H1 (cell line): ENCODE data around the gene IFNL4. TPM values are rescaled to one million over a fixed set of nuclear protein-coding genes. Genes with fewer than 3 reads are reported as not detected.

ENCODE experiments used
- CTCF ChIA-PET: fragments of 300-600 bp; sonication (Branson Sonifier 250); formaldehyde crosslinking; loops from one replicate; lab custom pipeline; 2021; ENCODE audit not compliant: partially characterized antibody; lab: Charles Lee
- POLR2A ChIA-PET: fragments of 300-600 bp; sonication (Branson Sonifier 250); formaldehyde crosslinking; loops from one replicate; lab custom pipeline; 2021; ENCODE audit warnings: inconsistent platforms; ENCODE audit not compliant: partially characterized antibody; lab: Charles Lee
- DNase-seq, 2 experiments: peaks; one replicate each; pipeline versions ENCODE4 v3.0.0 to v3.0.0-alpha.2; 2010 to 2022; ENCODE audit warnings: low spot score in 2 of 2, low read depth in 1 of 2, mixed read lengths in 1 of 2
- FAIRE-seq: peaks from 2 replicates; lab custom pipeline; 2011; peaks lifted over from hg19 to GRCh38; lab: Jason Lieb, UNC
- H2AFZ ChIP-seq: 2 replicates; pipeline ENCODE4 v1.8.1; 2012; ENCODE audit warnings: low read length, inconsistent platforms
- H2AK5ac ChIP-seq: 2 replicates; pipeline ENCODE4 v1.6.1; 2013; ENCODE audit warnings: low read depth, low read length
- H2BK120ac ChIP-seq: replicated peaks from 2 replicates; pipeline ENCODE3; 2013; ENCODE audit warnings: low read depth, low read length, inconsistent platforms
- H2BK12ac ChIP-seq: 2 replicates; pipeline ENCODE4 v1.6.1; 2013; ENCODE audit warnings: low read depth, low read length
- H2BK15ac ChIP-seq: 2 replicates; pipeline ENCODE4 v1.6.1; 2013; ENCODE audit warnings: low read length
- H2BK20ac ChIP-seq: 2 replicates; pipeline ENCODE4 v1.6.1; 2013; ENCODE audit warnings: low read length
- H2BK5ac ChIP-seq: 2 replicates; pipeline ENCODE4 v1.6.1; 2013; ENCODE audit warnings: low read depth, low read length
- H3K14ac ChIP-seq: 2 replicates; pipeline ENCODE4 v1.6.1; 2013; ENCODE audit warnings: inconsistent platforms; ENCODE audit not compliant: insufficient read length
- H3K18ac ChIP-seq: 2 replicates; pipeline ENCODE4 v1.6.1; 2013; ENCODE audit warnings: low read length; ENCODE audit errors: extremely low read depth
- H3K23ac ChIP-seq: 2 replicates; pipeline ENCODE4 v1.6.1; 2013; ENCODE audit warnings: inconsistent platforms; ENCODE audit not compliant: insufficient read length
- H3K23me2 ChIP-seq: 2 replicates; pipeline ENCODE4 v1.6.1; 2013; ENCODE audit warnings: low read depth, low read length
- H3K27ac ChIP-seq: 2 replicates; pipeline ENCODE4 v1.6.1; 2011; ENCODE audit warnings: low read depth, low read length, inconsistent platforms
- H3K27me3 ChIP-seq, 4 experiments: replicated peaks in 1 of 4; 1 replicate in 1 of 4; 2 replicates in 3 of 4; pipeline versions ENCODE4 v1.6.1 to v1.8.1; 2011 to 2013; ENCODE audit warnings: low read length in 3 of 4, mild to moderate bottlenecking in 3 of 4, inconsistent platforms in 2 of 4, mixed read lengths in 2 of 4, moderate library complexity in 1 of 4; ENCODE audit not compliant: control insufficient read depth in 3 of 4, insufficient read depth in 3 of 4; ENCODE audit errors: extremely low read depth in 1 of 4
- H3K36me3 ChIP-seq, 4 experiments: 2 replicates each; pipeline versions ENCODE4 v1.6.1 to v1.8.1; 2011 to 2013; ENCODE audit warnings: mild to moderate bottlenecking in 4 of 4, low read length in 3 of 4, moderate library complexity in 2 of 4, control low read depth in 1 of 4, inconsistent platforms in 1 of 4; ENCODE audit not compliant: insufficient read depth in 4 of 4, control insufficient read depth in 2 of 4
- H3K4ac ChIP-seq: replicated peaks from 2 replicates; pipeline ENCODE3; 2013; ENCODE audit warnings: low read length, low read depth, mixed read lengths, inconsistent platforms; ENCODE audit not compliant: insufficient read length
- H3K4me1 ChIP-seq, 4 experiments: replicated peaks in 1 of 4; 1 replicate in 1 of 4; 2 replicates in 3 of 4; pipeline versions ENCODE4 v1.6.1 to v1.8.1; 2011 to 2013; ENCODE audit warnings: low read length in 3 of 4, inconsistent platforms in 2 of 4, mixed read lengths in 1 of 4; ENCODE audit not compliant: insufficient read depth in 4 of 4, control insufficient read depth in 3 of 4
- H3K4me2 ChIP-seq, 2 experiments: 2 replicates each; pipeline versions ENCODE4 v1.6.1 to v1.8.1; 2011 to 2013; ENCODE audit warnings: low read depth in 2 of 2, low read length in 2 of 2, control low read depth in 1 of 2, inconsistent platforms in 1 of 2, mild to moderate bottlenecking in 1 of 2; ENCODE audit not compliant: insufficient read depth in 1 of 2
- H3K4me3 ChIP-seq, 4 experiments: fragments of 200-600, 300-600 bp in 1 of 4; sonication (generic), shearing (Covaris generic), sonication (Bioruptor Twin) in 1 of 4; 2 replicates each; pipeline versions ENCODE4 v1.5.1 to v1.8.1; 2011 to 2016; ENCODE audit warnings: low read length in 4 of 4, low read depth in 3 of 4, control low read depth in 2 of 4, inconsistent platforms in 2 of 4, mild to moderate bottlenecking in 2 of 4, mixed read lengths in 1 of 4, moderate library complexity in 1 of 4; ENCODE audit not compliant: insufficient read depth in 2 of 4; ENCODE audit errors: extremely low read depth in 1 of 4
- H3K56ac ChIP-seq: replicated peaks from 2 replicates; pipeline ENCODE3; 2013; ENCODE audit warnings: low read depth, mild to moderate bottlenecking, mixed read lengths, low read length, inconsistent platforms; ENCODE audit not compliant: insufficient read length
- H3K79me1 ChIP-seq: 2 replicates; pipeline ENCODE4 v1.6.1; 2013; ENCODE audit warnings: low read depth, low read length, control low read depth
- H3K79me2 ChIP-seq, 2 experiments: 2 replicates each; pipeline versions ENCODE4 v1.6.1 to v1.8.1; 2012 to 2013; ENCODE audit warnings: low read length in 2 of 2, mild to moderate bottlenecking in 2 of 2, inconsistent platforms in 1 of 2; ENCODE audit not compliant: insufficient read depth in 2 of 2, control insufficient read depth in 1 of 2
- H3K9ac ChIP-seq, 4 experiments: replicated peaks in 1 of 4; 1 replicate in 1 of 4; 2 replicates in 3 of 4; pipeline versions ENCODE4 v1.6.1 to v1.8.1; 2011 to 2013; ENCODE audit warnings: low read depth in 3 of 4, low read length in 3 of 4, control low read depth in 2 of 4, mild to moderate bottlenecking in 2 of 4, moderate library complexity in 2 of 4, inconsistent platforms in 1 of 4; ENCODE audit errors: extremely low read depth in 1 of 4
- H3K9me3 ChIP-seq, 2 experiments: 2 replicates each; pipeline versions ENCODE4 v1.6.1 to v1.8.1; 2012 to 2013; ENCODE audit warnings: mild to moderate bottlenecking in 2 of 2, moderate library complexity in 2 of 2, control low read depth in 1 of 2, inconsistent platforms in 1 of 2, low read depth in 1 of 2, low read length in 1 of 2, mixed read lengths in 1 of 2; ENCODE audit not compliant: insufficient read depth in 2 of 2
- H4K20me1 ChIP-seq, 2 experiments: replicated peaks in 1 of 2; 2 replicates each; pipeline versions ENCODE3 to v1.8.1; 2011 to 2013; ENCODE audit warnings: inconsistent platforms in 2 of 2, low read length in 2 of 2, mild to moderate bottlenecking in 1 of 2; ENCODE audit not compliant: insufficient read depth in 2 of 2, control insufficient read depth in 1 of 2
- H4K5ac ChIP-seq: 2 replicates; pipeline ENCODE4 v1.6.1; 2013; ENCODE audit warnings: low read length, low read depth, mixed read lengths, inconsistent platforms; ENCODE audit not compliant: insufficient read length
- H4K8ac ChIP-seq: 2 replicates; pipeline ENCODE4 v1.8.0; 2013; ENCODE audit warnings: mild to moderate bottlenecking, moderate library complexity, low read length, inconsistent platforms; ENCODE audit not compliant: insufficient read depth; ENCODE audit errors: extremely low read depth
- H4K91ac ChIP-seq: replicated peaks from 2 replicates; pipeline ENCODE3; 2013; ENCODE audit warnings: low read length, mixed read lengths, inconsistent platforms; ENCODE audit not compliant: insufficient read length
- CTBP2 ChIP-seq: IDR thresholded peaks from 2 replicates; pipeline ENCODE4 v1.7.0; 2011; ENCODE audit warnings: borderline replicate concordance, mild to moderate bottlenecking, moderate library complexity, mixed read lengths, low read length; ENCODE audit not compliant: insufficient read depth, insufficient read length
- JUND ChIP-seq: IDR thresholded peaks from 2 replicates; pipeline ENCODE4 v1.6.1; 2011; ENCODE audit warnings: mild to moderate bottlenecking, improper control_type of control experiment, low read length
- KDM1A ChIP-seq: fragments of 200-600, 300-600 bp; sonication (generic); IDR thresholded peaks from 2 replicates; pipeline ENCODE4 v1.7.1; 2016; ENCODE audit warnings: mild to moderate bottlenecking, low read length, borderline replicate concordance
- NANOG ChIP-seq: IDR thresholded peaks from 2 replicates; pipeline ENCODE4 v1.6.1; 2011; ENCODE audit warnings: low read length, low read depth, mild to moderate bottlenecking, inconsistent platforms; ENCODE audit not compliant: insufficient read depth, poor library complexity, severe bottlenecking
- POU5F1 ChIP-seq: IDR thresholded peaks from 2 replicates; pipeline ENCODE4 v1.6.1; 2011; ENCODE audit warnings: low read depth, mild to moderate bottlenecking, low read length, moderate library complexity
- WGBS, 2 experiments: shearing (Covaris generic) in 1 of 2; methylation state at CpG; one replicate each; pipeline versions ENCODE4 v1.1.6 to v1.1.7; 2013 to 2015; ENCODE audit warnings: low lambda C conversion rate in 2 of 2, mixed read lengths in 2 of 2, inconsistent platforms in 1 of 2, low coverage in 1 of 2, missing lambda C conversion rate in 1 of 2; ENCODE audit not compliant: insufficient replicate concordance in 2 of 2, insufficient coverage in 1 of 2, insufficient read length in 1 of 2; ENCODE audit errors: extremely low coverage in 1 of 2, missing lambda C conversion rate in 1 of 2; 5-methylcytosine and 5-hydroxymethylcytosine counted together
- polyA plus RNA-seq, 7 experiments: library from polyadenylated mRNA; depleted of rRNA in 3 of 7; stranded (reverse) in 5 of 7; unstranded in 2 of 7; fragments of >200 nt in 5 of 7; fragments of 200-250 nt in 2 of 7; gene quantifications; 1 replicate in 5 of 7; 2 replicates in 1 of 7; 4 replicates in 1 of 7; pipeline versions ENCODE4 v1.2.1 to v1.2.3, GENCODE V29; 2011 to 2013; ENCODE audit warnings: missing spikeins in 2 of 7, mixed read lengths in 2 of 7
- total RNA-seq: library from RNA; stranded (reverse); fragmentation: NEBNext Ultra II Directional; extraction: Animal tissue kit (Norgen Biotek cat#: 25700); gene quantifications from 2 replicates; pipeline ENCODE4 v1.2.1, GENCODE V29; 2021

Gene IFNL4
- total and polyA plus RNA-seq, 2 of the 8 experiments (the other 6 are each of a cell fraction or from before 2014, with no cell fraction given) = not detected

DNA sequence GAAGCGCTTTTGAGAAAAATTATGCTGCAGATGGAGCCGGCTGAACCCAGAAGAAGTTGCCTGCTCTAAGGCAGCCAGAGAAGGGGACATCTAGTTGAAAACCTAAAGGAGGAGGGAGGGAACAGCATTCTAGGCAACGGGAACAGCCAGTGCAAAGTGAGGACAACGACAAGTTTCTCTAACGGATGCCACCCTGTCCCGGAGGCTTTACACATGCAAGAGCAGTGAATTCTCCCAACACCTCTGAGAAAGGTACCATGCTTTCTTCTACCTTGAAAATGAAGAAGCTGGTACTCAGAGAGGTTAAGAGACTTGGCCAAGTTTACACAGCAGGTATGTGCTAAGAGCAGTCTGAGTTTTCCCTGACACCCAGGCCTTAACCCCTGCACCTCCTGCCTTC lies 9.7 kb downstream of the IFNL4 start:
- Histone ChIP-seq H2BK120ac (no peak overlapping the region), H3K27ac (no peak overlapping the region), H3K4me1 (no peaks in the 10 kb centered on the region), H4K91ac (no peak overlapping the region), H2AFZ (no peak overlapping the region), H4K5ac (no peak overlapping the region), H3K4me3 (no peak overlapping the region), H3K56ac (no peak overlapping the region), H3K36me3 (no peaks in the 10 kb centered on the region), H3K23ac (no peak overlapping the region), H3K18ac (no peak overlapping the region), H2AK5ac (no peak overlapping the region), H3K79me1 (no peaks in the 10 kb centered on the region), H4K8ac (no peak overlapping the region), H3K9ac (no peak overlapping the region), H2BK15ac (no peak overlapping the region), H3K14ac (no peak overlapping the region), H2BK12ac (no peak overlapping the region), H2BK5ac (no peak overlapping the region), H3K4ac (no peak overlapping the region), H3K79me2 (no peaks in the 10 kb centered on the region), H3K9me3 (no peaks in the 10 kb centered on the region), H3K23me2 (peaks cover 2% of the 10 kb centered on the region; the same call in 1 of the 2 replicates), H3K27me3 (peaks cover 0 to 4% (median 1%) of the 10 kb centered on the region in 4 experiments; a peak in 2 of 7 replicates), H3K4me2 (no peak overlapping the region), H2BK20ac (no peak overlapping the region), H4K20me1 (peaks cover 0 to 1% of the 10 kb centered on the region in 2 experiments)
- FAIRE-seq (no peak), DNase-seq (no peak)
- ChIA-PET POLR2A (no interaction called here), CTCF (interaction anchor here (0.7 to 2.1 kb wide), 3 partner anchors 26 to 128 kb away, joined by 3 to 10 read pairs (median 3); no protein-coding TSS in a partner anchor)
- 82% methylated on average over 6 of the region's 6 CpGs; no CpG with 5 or more reads in 1 of the 2 experiments for WGBS, 2 experiments
- TF ChIP-seq JUND = no peak
- no peak for TF ChIP-seq CTBP2
- TF ChIP-seq KDM1A = peak; percentile 41; the same call in 1 of the 2 replicates
- no peak for TF ChIP-seq POU5F1
- TF ChIP-seq NANOG = no peak
